Hematopoietic multipotent progenitor cell treated with erythropoietin and hydrocortisone succinate and interleukin-3 and kit ligand, for 6 days (in vitro differentiated cells): Measurements from ENCODE around the gene ARID1B.

Source experiments
- DNase-seq: peaks from one replicate; pipeline ENCODE4 v3.0.0-alpha.2; 2015

Gene ARID1B

DNA sequence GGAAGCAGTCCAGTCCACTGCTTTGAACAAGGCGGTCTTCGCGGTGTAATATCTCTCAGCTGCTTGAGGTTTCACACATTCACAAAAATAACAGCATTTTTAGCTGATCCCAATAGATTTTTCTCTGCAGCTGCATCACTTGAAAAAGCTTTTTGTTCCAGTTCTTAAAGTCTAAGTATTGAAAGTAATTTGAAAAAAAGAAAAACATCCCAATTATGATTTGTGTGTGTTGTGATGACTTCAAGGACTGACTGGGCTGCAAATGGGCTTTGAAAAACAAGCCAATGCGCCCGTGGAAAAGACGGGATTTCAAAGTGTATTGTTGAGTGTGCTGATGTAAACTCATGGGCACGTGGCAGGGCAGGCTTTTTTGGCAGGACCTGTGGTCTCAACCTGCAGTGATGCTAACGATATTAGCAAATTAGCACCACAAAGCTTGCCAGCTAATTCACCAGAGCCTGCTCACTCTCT is 395.1 kb downstream of the ARID1B start:
- no peak for DNase-seq

DNA sequence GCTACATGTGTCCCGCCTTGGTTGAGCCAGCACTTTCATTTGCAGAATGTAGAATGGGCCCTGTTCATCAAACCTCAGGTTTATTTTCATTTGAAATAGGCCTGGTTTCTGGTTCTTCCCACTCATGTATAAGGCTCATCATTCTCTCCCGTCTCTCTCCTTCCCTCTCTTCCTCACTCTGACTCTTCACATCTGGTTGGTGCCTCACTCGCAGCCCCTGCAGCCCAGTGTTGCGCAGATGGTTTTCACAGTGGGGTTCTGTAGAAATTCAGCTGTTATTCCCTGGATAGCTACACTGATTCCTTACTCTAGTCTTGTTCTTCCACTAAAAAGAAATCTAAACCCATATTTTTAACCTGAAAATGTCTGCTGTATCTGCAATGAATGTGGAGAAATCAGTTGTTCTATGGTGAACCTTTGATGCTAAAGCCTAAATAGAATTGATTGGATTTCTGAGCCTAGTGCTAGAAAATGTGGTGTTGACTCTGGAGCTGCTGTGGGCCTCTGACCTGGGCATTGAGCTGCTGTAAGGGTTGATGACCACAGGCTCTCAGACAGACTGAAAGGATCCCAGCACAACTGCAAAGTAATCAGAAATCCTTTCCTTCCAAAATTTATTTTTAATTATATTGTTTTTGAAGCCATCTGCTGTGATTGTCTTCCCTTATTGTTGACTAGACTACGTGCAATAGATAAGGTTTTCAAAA is 395.8 kb downstream of the ARID1B start:
- no peak for DNase-seq

DNA sequence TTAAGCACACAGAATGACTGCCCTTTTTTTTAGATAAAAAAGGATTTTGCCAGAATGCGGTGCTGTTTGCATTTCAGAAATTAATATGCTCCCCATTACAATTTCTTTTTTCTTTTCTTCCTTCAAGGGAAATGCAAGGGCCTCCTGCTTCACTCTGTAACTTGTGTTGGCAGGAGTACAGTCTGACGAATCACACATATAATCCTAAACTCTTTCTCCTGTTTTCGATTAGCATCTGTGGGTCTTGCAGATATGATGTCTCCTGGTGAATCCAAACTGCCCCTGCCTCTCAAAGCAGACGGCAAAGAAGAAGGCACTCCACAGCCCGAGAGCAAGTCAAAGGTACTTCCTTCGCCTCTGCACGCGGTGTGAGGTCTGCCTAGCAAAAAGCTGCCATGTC is 396.6 kb downstream of the ARID1B start:
- DNase-seq: no peak

GRCh38 chr6:157174731-157175130 is 397.6 kb downstream of the ARID1B start:
- no peak for DNase-seq

DNA sequence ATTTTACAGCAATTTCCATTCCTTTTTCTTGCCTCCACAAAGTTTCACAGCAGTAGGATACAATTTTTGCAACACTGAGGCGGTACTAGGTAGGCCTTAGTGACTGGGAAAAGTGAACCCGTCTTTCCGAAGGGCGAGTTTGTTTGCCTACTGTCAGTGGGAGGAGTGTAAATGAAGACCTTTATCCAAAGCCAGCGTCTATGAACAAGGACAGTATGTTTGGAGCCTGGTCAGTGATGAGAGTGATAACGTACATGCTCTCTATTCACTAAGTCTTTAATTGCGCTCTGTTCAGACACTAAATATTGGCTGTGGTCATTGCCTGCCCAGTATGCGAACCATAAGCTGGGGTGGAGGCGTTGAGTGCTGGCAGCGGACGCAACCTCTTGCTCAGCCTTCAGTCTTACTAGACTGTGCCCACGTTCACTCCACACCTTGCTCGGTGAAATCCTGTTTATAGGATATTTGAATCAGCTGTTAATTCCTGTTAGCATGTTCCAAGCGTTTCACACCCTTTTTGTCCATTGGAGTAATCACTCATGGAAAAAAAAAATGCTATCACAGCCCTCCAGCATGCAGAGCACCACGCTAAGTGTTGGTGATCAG is 400.7 kb downstream of the ARID1B start:
- DNase-seq: no peak

GRCh38 chr6:157181649-157182048 is 404.5 kb downstream of the ARID1B start:
- no peak for DNase-seq

GRCh38 chr6:157182503-157183264 is 405.5 kb downstream of the ARID1B start:
- DNase-seq: peak; percentile 31

GRCh38 chr6:157184202-157185015 is 407.2 kb downstream of the ARID1B start:
- peak; percentile 62 for DNase-seq

GRCh38 chr6:157185171-157185570 is 408.0 kb downstream of the ARID1B start:
- DNase-seq: no peak

DNA sequence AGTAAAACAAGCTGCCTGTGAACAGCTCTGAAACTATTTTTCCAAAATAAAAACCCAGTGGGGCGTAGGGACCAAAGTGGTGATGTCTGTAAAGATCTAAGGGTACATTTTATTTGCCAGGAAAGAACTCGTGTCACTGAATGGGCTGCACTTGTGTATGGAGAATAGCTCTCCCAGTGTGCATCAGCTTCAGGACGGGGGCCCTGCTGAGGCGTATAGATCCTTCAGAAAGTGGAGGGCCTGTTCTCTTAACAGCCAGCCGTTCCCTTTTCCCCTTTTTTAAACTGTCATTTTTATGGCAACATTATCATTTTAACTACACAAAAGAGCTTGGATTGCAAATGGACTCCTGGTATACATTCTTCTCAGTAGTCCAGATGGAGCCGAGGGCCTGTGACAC is 408.8 kb downstream of the ARID1B start:
- no peak for DNase-seq

GRCh38 chr6:157186785-157187181 is 409.6 kb downstream of the ARID1B start:
- DNase-seq: no peak

- DNase-seq: no peak
Observed at GRCh38 chr6:157187182-157188083, 410.3 kb downstream of the ARID1B start.

GRCh38 chr6:157188213-157188612 is 411.0 kb downstream of the ARID1B start:
- no peak for DNase-seq

- no peak for DNase-seq
Observed at GRCh38 chr6:157193443-157193996, 416.3 kb downstream of the ARID1B start.

- no peak for DNase-seq
Observed at GRCh38 chr6:157194110-157194509, 416.9 kb downstream of the ARID1B start.

GRCh38 chr6:157194643-157195042 is 417.5 kb downstream of the ARID1B start:
- DNase-seq: no peak

- DNase-seq: no peak
Observed at GRCh38 chr6:157196391-157196790, 419.2 kb downstream of the ARID1B start.

DNA sequence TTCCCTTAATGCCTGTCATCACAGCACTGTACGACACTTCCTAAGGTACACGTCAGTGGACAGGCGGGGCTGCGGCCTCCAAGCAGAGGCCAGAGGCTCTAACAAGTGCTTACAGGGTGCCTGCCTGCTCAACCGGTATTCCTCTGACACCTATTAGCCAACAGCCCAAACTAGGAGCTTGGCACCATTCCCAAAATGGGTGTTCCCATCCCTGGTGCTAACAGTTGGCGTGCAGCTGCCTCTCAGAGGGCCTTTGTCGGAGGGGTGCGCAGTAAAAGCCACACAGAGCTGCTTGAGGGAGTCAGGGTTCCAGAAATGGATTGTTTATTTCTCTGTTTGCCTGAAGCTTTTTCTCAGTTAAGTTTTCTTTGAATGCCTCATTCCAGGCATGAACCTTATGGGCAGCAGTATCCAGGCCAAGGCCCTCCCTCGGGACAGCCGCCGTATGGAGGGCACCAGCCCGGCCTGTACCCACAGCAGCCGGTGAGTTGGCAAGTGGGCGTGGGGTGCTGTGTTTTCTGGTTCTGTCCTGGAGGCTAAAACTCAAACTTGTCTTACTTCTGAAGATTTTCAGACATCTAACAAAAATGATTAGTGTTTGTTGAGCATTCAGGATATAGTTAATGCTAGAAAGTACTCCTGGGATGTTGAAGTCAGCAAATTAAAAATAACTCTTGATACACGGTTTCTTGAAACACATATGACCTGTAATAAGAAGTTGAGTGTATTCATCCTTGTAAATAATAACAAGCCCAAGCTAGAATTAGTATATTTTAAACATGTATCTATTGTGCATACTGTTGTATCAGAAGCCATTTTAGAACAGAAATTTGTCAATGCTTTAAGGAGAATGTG is 421.5 kb downstream of the ARID1B start:
- peak; percentile 60 for DNase-seq

- no peak for DNase-seq
Observed at GRCh38 chr6:157200117-157200516, 422.9 kb downstream of the ARID1B start.

GRCh38 chr6:157200611-157201010 is 423.4 kb downstream of the ARID1B start:
- no peak for DNase-seq

- DNase-seq: no peak
Observed at GRCh38 chr6:157201083-157201482, 423.9 kb downstream of the ARID1B start.
